Measurements from ENCODE around the gene FOXJ2. TPM values are rescaled to one million over a fixed set of nuclear protein-coding genes. Genes with fewer than 3 reads are reported as not detected.

The FOXJ2 gene
- total and polyA plus RNA-seq, 9 donors: 10.5 to 32.1 (median 28.3) TPM

DNA sequence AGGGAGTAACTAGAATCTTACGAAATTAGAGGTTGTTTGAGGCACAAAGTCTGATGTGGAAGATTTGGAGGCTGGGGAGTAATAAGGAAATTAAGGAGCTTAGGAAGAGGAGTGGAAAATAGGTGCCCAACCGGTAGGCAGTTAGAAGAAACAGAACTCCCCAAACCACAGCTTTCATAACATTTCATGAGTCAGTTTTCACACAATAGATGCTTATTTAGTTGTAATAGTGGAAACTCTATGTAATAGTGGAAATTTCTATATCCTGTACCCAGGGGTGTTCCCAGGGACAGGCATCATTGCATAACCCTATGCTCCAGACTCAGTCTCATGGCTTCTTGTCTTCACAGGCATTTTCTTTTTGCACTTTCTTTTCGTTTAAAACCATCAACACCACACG, 25.3 kb downstream of the FOXJ2 start:
- Histone ChIP-seq H3K9me3 (no peaks in the 10 kb centered on the region), H3K4me1 (ENCODE audit: insufficient read depth) (no peaks in the 10 kb centered on the region), H3K4me3 (no peak overlapping the region), H3K27ac (no peak overlapping the region), H3K36me3 (no peaks in the 10 kb centered on the region), H3K27me3 (no peaks in the 10 kb centered on the region)
- WGBS, 3 donors: 58 to 66% (median 60%) methylated on average over 4 of the region's 4 CpGs
- TF ChIP-seq POLR2A (IDR thresholded peaks at IDR 0.05) (no peak), EP300 (IDR thresholded peaks at IDR 0.05) (no peak)
- TF ChIP-seq, protein P1, sequence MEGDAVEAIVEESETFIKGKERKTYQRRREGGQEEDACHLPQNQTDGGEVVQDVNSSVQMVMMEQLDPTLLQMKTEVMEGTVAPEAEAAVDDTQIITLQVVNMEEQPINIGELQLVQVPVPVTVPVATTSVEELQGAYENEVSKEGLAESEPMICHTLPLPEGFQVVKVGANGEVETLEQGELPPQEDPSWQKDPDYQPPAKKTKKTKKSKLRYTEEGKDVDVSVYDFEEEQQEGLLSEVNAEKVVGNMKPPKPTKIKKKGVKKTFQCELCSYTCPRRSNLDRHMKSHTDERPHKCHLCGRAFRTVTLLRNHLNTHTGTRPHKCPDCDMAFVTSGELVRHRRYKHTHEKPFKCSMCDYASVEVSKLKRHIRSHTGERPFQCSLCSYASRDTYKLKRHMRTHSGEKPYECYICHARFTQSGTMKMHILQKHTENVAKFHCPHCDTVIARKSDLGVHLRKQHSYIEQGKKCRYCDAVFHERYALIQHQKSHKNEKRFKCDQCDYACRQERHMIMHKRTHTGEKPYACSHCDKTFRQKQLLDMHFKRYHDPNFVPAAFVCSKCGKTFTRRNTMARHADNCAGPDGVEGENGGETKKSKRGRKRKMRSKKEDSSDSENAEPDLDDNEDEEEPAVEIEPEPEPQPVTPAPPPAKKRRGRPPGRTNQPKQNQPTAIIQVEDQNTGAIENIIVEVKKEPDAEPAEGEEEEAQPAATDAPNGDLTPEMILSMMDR (IDR thresholded peaks at IDR 0.05): no peak
- intact Hi-C loops (cut with DNase I): loop anchor here in 1 of 4 donors (5.0 kb wide), 1 partner anchor 1271 kb away; the partner anchor contains the start of gene CD4
- no peak for DNase-seq

DNA sequence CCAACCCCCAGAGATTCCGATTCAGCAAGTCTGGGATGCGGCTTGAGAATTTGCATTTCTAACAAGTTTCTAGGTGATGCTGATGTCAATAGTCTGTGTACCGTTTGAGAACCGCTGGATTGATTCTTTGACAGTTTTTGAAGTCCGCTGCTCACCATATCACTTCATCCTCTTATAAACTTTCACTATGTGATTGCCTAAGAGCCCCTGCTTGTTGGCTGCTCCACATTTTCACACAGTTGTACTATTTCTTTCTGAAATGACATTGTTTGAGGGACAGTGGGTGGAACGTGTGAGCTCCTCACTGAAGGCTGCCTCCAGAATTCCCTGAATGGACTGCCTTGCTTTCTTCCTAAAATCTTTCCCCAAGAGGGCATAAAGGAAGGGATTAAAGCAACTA, 26.0 kb downstream of the FOXJ2 start:
- TF ChIP-seq, protein P1 (IDR thresholded peaks at IDR 0.05): no peak
- no peak for TF ChIP-seq EP300 (IDR thresholded peaks at IDR 0.05)
- TF ChIP-seq POLR2A (IDR thresholded peaks at IDR 0.05): no peak
- intact Hi-C loops (cut with DNase I): loop anchor here in 1 of 4 donors (5.0 kb wide), 1 partner anchor 1271 kb away; the partner anchor contains the start of gene CD4
- Histone ChIP-seq H3K4me3 (no peak overlapping the region), H3K4me1 (ENCODE audit: insufficient read depth) (no peaks in the 10 kb centered on the region), H3K27me3 (no peaks in the 10 kb centered on the region), H3K9me3 (no peaks in the 10 kb centered on the region), H3K27ac (no peak overlapping the region), H3K36me3 (no peaks in the 10 kb centered on the region)
- WGBS, 3 donors: 61 to 68% (median 65%) methylated on average over 6 of the region's 6 CpGs
- no peak for DNase-seq

DNA sequence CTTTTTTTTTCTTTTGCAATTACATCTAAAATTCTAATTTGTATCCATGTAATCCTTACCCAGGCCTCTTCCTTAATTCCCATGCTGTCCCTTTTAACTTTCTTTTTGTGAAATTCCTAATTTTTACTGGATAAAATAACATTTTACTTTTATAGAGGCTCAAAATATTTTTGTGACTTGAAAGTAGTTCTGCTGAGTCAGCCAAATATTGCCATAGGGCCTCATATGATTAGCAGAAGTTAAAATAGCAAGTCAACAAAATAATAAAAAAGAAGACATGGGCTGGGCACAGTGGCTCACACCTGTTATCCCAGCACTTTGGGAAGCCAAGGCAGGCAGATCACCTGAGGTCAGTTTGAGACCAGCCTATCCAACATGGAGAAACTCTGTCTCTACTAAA, 31.6 kb downstream of the FOXJ2 start:
- intact Hi-C loops (cut with DNase I): no loop called here
- no peaks in the 10 kb centered on the region for H3K9me3 ChIP-seq
- TF ChIP-seq, protein P1 (IDR thresholded peaks at IDR 0.05): no peak
- TF ChIP-seq EP300 (IDR thresholded peaks at IDR 0.05) (no peak), POLR2A (IDR thresholded peaks at IDR 0.05) (no peak)
- no peak overlapping the region for H3K4me3 ChIP-seq
- no peaks in the 10 kb centered on the region for H3K36me3 ChIP-seq
- no peaks in the 10 kb centered on the region for H3K4me1 ChIP-seq (ENCODE audit: insufficient read depth)
- H3K27ac ChIP-seq: no peak overlapping the region
- H3K27me3 ChIP-seq: no peaks in the 10 kb centered on the region
- no peak for DNase-seq

DNA sequence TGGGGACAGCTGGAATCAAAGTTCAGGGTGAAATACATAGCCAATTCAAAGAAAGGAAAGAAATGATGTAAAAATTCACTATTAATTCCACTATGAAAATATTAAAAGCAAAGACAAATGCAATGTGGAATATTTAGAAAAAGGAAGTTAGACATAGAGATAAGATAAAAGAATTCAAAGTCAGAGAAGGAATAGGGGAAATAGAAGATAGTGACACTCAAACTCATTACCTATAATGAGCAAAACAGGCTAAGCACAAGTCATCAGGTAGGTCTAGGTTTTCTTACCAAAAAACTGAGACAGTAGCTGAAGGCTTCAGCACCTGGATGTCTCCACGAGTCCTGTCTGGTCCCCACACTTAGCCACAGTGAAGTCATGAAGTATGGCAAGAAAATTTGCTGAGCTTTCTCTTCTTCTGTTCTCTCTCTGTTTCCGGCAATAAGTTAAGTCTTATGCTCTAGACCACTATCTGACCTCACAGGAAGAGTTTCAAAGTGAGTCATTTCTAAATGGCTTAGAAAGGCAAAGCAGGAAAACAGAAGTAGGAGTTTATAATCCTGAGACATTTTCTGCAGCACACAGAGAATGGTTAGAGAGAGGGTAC, 33.6 kb downstream of the FOXJ2 start, which contains the start of gene C3AR1:
C3AR1 (minus strand) TSS at position 369 of the 604 bp plus-strand sequence. CDS start 6,174 bp downstream, outside the sequence.
- no peak within 1 kb of the TSS for H3K27ac ChIP-seq
- H3K4me3 ChIP-seq: no peak within 1 kb of the TSS
- DNase-seq: no peak
- 46 to 63% (median 47%) methylated on average over 2 of the region's 2 CpGs for WGBS, 3 donors
- intact Hi-C loops (cut with DNase I): no loop called here
- no peak for TF ChIP-seq EP300 (IDR thresholded peaks at IDR 0.05)
- TF ChIP-seq, protein P1 (IDR thresholded peaks at IDR 0.05): no peak
- H3K36me3 ChIP-seq: no peaks in the 10 kb centered on the region
- H3K9me3 ChIP-seq: no peaks in the 10 kb centered on the region
- H3K4me1 ChIP-seq (ENCODE audit: insufficient read depth): no peaks in the 10 kb centered on the region
- no peaks in the 10 kb centered on the region for H3K27me3 ChIP-seq
